Middle frontal gyrus (tissue), 1 donor: ENCODE data around the gene STARD5.

Source experiments
- DNase-seq: peaks from one replicate; pipeline ENCODE4 v3.0.0-alpha.2; 2015; ENCODE audit warnings: low spot score; ENCODE audit errors: extremely low spot score

Gene STARD5

DNA sequence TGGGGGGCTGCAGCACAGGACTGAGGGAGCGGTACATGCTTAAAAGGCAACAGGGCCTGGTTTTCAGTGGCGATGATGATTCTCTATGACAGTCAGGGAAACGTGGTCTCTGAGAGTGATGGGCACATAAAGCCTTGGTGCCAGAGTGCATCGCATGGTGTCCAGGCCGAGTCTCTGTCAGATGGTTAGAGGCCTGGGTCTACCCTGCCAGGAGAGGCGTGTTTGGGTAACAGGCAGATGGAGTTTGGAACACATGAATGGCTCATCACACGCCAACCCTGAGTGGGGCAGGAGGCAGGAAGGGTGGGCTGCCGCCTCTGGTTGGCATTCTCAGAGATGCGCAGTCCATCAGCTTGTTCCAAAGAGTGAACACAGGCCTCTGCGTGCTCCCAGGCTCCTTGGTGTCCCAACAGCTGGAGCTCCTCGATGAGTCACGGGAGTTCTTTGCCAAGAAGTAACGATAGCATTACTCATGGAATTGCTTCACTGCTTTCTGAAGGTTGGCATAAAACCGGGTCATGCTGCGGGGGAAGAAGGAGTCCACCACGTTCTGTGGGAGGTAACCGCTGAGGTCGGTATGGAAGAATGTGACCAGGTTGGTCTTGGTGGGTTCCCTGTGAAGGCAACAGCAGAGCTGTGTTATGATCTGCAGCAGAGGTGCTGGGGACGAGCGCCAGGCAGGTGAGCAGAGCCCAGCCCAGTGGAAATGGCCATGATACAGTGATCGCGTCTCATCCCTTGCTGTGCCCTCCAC, 11.0 kb downstream of the STARD5 start:
- DNase-seq: no peak

DNA sequence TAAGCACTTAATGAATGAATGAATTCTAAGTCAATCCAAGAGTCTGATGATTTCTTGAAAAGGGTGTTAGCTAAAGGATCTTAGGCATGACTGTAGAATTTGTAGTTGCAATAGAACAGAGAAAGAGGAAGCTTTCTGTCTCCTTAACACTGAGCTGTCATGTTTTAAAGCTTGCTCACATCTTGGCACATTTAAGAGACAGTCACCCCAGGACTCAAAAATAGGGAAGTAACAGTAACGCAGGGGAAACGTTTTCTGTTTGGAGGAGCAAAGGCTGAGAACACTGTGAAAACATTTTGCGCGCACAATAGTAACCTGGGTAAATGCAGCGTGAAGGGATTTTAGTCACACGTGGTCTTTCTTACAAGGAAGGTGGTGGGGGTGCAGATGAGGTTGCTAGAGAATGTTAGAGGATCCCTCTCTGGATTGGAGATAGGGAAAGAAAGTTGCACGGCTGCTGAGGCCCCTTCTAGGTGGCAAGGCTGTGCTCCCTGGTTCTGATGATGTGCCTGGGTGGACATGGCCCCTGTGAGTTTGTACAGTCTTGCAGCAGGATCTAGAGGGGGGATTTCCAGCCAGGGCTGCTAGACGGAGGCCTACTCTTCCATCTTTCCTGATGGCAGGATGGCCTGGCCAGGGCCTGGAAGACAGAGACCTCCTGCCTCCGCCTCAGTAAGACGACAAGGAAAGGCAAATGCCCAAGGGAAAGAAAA, 12.0 kb downstream of the STARD5 start:
- no peak for DNase-seq

- no peak for DNase-seq
These were observed 13.5 kb downstream of the STARD5 start for GRCh38 chr15:81310480-81310879.

- DNase-seq: no peak
These were observed 14.1 kb downstream of the STARD5 start for GRCh38 chr15:81309647-81310450.

- no peak for DNase-seq
These were observed 15.7 kb downstream of the STARD5 start for GRCh38 chr15:81308260-81308659.

DNA sequence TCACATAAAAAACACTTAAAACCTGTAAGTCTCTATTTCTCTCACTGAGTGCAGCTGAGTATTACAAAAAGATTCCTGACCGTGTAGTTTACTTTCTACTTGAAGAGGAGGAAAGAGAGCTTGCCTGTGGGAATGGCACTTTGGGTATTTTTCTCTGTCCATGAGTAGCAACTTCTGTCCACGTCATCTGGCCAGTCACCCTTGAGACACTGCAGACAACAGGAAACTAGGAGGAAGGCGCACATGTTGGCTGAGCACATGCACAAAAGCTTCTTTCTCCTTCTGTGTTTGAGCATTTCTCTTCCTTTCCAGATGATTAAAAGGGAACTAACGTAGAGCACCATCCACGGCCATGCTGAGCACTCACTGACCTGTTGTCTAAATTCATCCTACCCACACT, 19.7 kb downstream of the STARD5 start:
- no peak for DNase-seq

GRCh38 chr15:81303244-81304225, 20.4 kb downstream of the STARD5 start:
- no peak for DNase-seq

DNA sequence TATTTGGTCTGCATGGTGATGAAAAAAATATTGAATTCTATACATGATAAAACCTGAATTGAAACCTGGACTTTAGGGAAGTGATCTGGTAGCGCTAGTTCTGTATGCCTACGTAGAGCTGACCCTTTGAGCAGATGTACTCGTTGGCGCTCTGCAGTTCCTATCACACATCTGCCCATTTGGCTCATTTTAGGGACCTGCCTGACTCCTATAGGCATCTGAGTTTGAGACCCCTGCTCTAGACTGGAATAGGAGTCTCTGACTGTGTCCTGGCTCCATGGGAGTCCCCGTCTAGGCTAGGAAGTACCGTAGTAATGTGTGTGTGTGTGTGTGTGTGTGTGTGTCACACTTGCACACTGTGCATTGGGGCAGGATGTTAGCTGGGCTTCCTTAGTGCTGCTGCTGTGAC, 21.2 kb downstream of the STARD5 start:
- no peak for DNase-seq

- DNase-seq: no peak
These were observed 22.0 kb downstream of the STARD5 start for GRCh38 chr15:81301815-81302399.

- no peak for DNase-seq
These were observed 22.6 kb downstream of the STARD5 start for GRCh38 chr15:81301385-81301784.

- no peak for DNase-seq
These were observed 24.2 kb downstream of the STARD5 start for GRCh38 chr15:81299630-81300273.

DNA sequence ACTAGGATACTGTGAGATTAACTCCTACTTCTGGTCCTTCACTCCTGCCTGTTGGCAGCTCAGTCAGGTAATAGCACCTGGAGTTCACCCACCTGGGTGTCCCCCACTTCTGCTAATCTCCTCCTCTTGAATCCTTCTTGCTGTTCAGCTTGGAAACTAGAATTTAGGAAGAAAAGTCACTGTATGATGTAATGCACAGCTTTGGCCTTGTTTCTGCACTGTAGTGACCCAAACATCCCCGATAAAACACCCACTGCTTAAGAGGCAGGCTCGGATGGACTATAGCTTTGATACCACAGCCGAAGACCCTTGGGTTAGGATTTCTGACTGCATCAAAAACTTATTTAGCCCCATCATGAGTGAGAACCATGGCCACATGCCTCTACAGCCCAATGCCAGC, 24.8 kb downstream of the STARD5 start:
- DNase-seq: no peak

- no peak for DNase-seq
These were observed 25.3 kb downstream of the STARD5 start for GRCh38 chr15:81298611-81299010.

- DNase-seq: no peak
These were observed 26.1 kb downstream of the STARD5 start for GRCh38 chr15:81297603-81298575.

GRCh38 chr15:81297147-81297572, 26.8 kb downstream of the STARD5 start:
- no peak for DNase-seq

- no peak for DNase-seq
These were observed 27.3 kb downstream of the STARD5 start for GRCh38 chr15:81296673-81297072.

DNA sequence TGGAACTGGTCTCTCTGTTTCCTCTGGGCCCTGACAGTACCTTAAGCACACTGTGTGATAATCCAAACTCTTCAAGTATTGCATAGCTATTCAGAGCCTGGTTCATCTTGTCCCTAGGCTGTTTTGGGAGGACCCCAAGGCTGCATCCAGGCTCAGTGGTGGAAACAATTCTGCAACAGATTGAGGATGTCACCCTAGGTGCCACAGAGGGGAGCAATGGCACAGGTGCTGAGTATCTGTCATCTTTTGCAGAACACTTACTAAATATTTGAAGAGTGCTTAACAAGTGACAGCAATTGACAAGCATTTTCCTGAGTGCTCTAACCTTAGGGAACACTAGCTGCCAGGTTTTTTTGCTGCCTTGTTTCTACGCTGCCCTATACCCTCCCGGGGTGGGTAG, 27.8 kb downstream of the STARD5 start:
- DNase-seq: no peak

- DNase-seq: no peak
These were observed 28.3 kb downstream of the STARD5 start for GRCh38 chr15:81295486-81296121.
